Measurements from ENCODE around the gene DGLUCY.

Gene DGLUCY

DNA sequence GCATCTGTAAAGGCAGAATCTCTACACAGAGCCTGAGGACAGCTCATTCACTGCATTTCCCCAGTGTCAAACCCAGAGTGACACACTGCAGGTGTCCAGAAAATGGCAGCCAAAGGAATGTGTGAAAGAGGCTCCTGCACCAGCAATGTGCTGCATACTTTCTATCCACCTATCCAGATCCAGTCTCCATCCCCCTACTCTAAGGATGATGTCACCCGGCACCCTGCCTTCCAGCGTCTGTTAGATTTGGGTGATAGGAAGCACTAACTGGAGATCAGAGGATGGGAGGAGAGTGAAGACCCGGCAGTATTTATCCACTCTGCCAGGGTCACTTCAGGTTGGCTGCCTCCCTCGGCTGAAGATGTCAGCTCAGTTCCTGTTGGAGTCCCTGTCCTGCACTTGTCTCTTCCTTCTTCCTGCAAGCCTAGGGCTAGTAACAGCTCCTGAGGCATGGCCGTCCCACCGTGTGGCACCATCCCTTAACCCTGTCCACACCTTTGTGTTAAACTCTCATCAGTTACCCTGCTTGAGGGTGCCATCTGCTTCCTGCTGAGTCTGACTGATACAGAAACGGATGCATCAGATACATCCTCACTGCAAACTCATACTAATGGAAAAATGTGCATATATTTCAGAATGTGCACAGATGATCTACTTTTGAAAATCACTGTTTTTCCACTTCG is 143.6 kb downstream of the DGLUCY start:
- Histone ChIP-seq H3K4me2 (peak overlapping the region; percentile 13 to 62 (median 36); a peak in 21 of 22 replicates), H3K27me3 (peaks cover 6 to 28% (median 17%) of the 10 kb centered on the region in 11 experiments; a peak in 20 of 22 replicates), H3K9me3 (replicated peaks in 1 of 11) (0 out of 22 replicates have a peak, but pooled peaks cover 0 to 5% (median 0%) of the 10 kb centered on the region in 11 experiments), H3K4me3 (no peak overlapping the region), H3K9ac (no peak overlapping the region), H3K36me3 (no peaks in the 10 kb centered on the region), H3K27ac (no peak overlapping the region), H3K4me1 (peaks cover 29 to 62% (median 51%) of the 10 kb centered on the region in 10 experiments), H4K20me1 (peaks cover 0 to 5% (median 0%) of the 10 kb centered on the region in 11 experiments; a peak in 1 of 22 replicates)
- TF ChIP-seq Cebpa-rat (IDR thresholded peaks at IDR 0.05): no peak

GRCh38 chr14:91258011-91258618 is 144.2 kb downstream of the DGLUCY start:
- no peak overlapping the region for H3K27ac ChIP-seq
- peaks cover 0 to 5% (median 0%) of the 10 kb centered on the region in 11 experiments; a peak in 1 of 22 replicates for H4K20me1 ChIP-seq
- no peaks in the 10 kb centered on the region for H3K36me3 ChIP-seq
- peaks cover 24 to 55% (median 45%) of the 10 kb centered on the region in 10 experiments for H3K4me1 ChIP-seq
- peak overlapping the region; percentile 13 to 62 (median 36); a peak in 20 of 22 replicates for H3K4me2 ChIP-seq
- peaks cover 3 to 25% (median 13%) of the 10 kb centered on the region in 11 experiments; a peak in 21 of 22 replicates for H3K27me3 ChIP-seq
- no peak overlapping the region for H3K4me3 ChIP-seq
- H3K9ac ChIP-seq: no peak overlapping the region
- 0 out of 22 replicates have a peak, but pooled peaks cover 0 to 5% (median 0%) of the 10 kb centered on the region in 11 experiments for H3K9me3 ChIP-seq (replicated peaks in 1 of 11)
- no peak for TF ChIP-seq Cebpa-rat (IDR thresholded peaks at IDR 0.05)

GRCh38 chr14:91258876-91259275 is 145.0 kb downstream of the DGLUCY start:
- Histone ChIP-seq H3K4me2 (0 out of 22 replicates have a peak overlapping the region, but pooled peaks of 2 of the 11 experiments have one; percentile 25 to 29), H3K27me3 (peaks cover 10 to 25% (median 13%) of the 10 kb centered on the region in 11 experiments), H3K36me3 (no peaks in the 10 kb centered on the region), H3K9me3 (replicated peaks in 1 of 11) (0 out of 22 replicates have a peak, but pooled peaks cover 0 to 5% (median 0%) of the 10 kb centered on the region in 11 experiments), H4K20me1 (peaks cover 0 to 6% (median 0%) of the 10 kb centered on the region in 11 experiments; a peak in 4 of 22 replicates), H3K4me3 (no peak overlapping the region), H3K4me1 (peaks cover 19 to 48% (median 38%) of the 10 kb centered on the region in 10 experiments), H3K27ac (no peak overlapping the region), H3K9ac (no peak overlapping the region)
- no peak for TF ChIP-seq Cebpa-rat (IDR thresholded peaks at IDR 0.05)

- H4K20me1 ChIP-seq: peaks cover 0 to 17% (median 6%) of the 10 kb centered on the region in 11 experiments; a peak in 7 of 22 replicates
- peak overlapping the region in 5 of 11 experiments; percentile 29 to 43 (median 41); a peak in 10 of 22 replicates for H3K4me2 ChIP-seq
- 0 out of 22 replicates have a peak, but pooled peaks cover 0 to 5% (median 0%) of the 10 kb centered on the region in 11 experiments for H3K9me3 ChIP-seq (replicated peaks in 1 of 11)
- H3K27me3 ChIP-seq: peaks cover 32 to 40% (median 32%) of the 10 kb centered on the region in 11 experiments
- no peak overlapping the region for H3K9ac ChIP-seq
- no peak for TF ChIP-seq Cebpa-rat (IDR thresholded peaks at IDR 0.05)
- no peaks in the 10 kb centered on the region for H3K36me3 ChIP-seq
- H3K4me1 ChIP-seq: peaks cover 17 to 34% (median 23%) of the 10 kb centered on the region in 10 experiments; a peak in 19 of 20 replicates
- no peak overlapping the region for H3K4me3 ChIP-seq
- no peak overlapping the region for H3K27ac ChIP-seq
These were observed 147.2 kb downstream of the DGLUCY start for GRCh38 chr14:91261115-91261514.

DNA sequence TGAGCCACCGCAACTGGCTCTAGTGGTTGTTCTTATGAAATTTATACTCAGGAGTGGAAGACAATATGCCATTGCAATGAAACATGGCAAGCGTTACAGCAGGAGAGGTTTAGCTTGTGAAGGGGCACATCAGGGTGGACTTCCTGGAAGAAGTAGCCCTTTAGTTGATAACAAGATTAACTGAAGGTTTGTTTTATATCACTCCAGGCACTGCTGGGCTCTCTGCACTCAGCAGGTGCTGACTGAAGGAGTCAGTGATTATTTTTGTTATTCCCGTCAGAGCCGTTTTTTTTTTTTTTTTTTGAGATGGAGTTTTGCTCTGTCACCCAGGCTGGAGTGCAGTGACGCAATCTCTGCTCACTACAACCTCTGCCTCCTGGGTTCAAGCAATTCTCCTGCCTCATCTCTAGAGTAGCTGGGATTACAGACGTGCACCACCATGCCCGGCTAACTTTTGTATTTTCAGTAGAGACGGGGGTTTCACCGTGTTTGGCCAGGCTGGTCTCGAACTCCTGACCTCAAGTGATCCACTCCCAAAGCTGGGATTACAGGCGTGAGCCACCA is 148.2 kb downstream of the DGLUCY start:
- H4K20me1 ChIP-seq: peaks cover 0 to 17% (median 6%) of the 10 kb centered on the region in 11 experiments; a peak in 7 of 22 replicates
- no peaks in the 10 kb centered on the region for H3K36me3 ChIP-seq
- H3K27ac ChIP-seq: no peak overlapping the region
- H3K9me3 ChIP-seq (replicated peaks in 1 of 11): 0 out of 22 replicates have a peak, but pooled peaks cover 0 to 5% (median 0%) of the 10 kb centered on the region in 11 experiments
- no peak overlapping the region for H3K9ac ChIP-seq
- peak in 2 of 11 experiments; percentile 32 to 58; a peak in 3 of 22 replicates for TF ChIP-seq Cebpa-rat (IDR thresholded peaks at IDR 0.05)
- peaks cover 17 to 31% (median 22%) of the 10 kb centered on the region in 10 experiments; a peak in 19 of 20 replicates for H3K4me1 ChIP-seq
- peaks cover 32 to 40% (median 37%) of the 10 kb centered on the region in 11 experiments for H3K27me3 ChIP-seq
- H3K4me3 ChIP-seq: no peak overlapping the region
- no peak overlapping the region; a peak in 1 of 22 replicates for H3K4me2 ChIP-seq

DNA sequence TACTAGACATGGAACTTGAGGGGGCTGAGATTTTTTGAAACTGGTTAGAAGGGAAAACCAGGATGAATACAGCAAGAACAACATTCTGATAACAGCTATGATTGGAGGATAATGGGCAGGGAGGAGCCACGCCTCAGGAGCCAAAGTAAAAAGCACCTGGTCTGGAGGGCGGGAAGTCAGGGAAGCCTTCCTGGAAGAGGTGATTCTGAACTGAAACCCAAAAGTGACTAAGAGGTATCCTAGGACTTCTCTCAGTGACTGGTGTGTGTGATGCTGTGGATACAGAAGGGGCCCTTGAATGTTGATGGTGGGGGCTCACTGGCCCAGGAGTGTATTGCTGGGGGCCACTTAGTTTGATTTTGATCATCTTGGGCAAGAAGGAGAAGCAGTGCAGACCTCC is 149.5 kb downstream of the DGLUCY start:
- Histone ChIP-seq H4K20me1 (peaks cover 0 to 17% (median 6%) of the 10 kb centered on the region in 11 experiments; a peak in 7 of 22 replicates), H3K27ac (no peak overlapping the region), H3K27me3 (peaks cover 32 to 40% (median 37%) of the 10 kb centered on the region in 11 experiments), H3K4me2 (no peak overlapping the region), H3K4me1 (peaks cover 4 to 19% (median 10%) of the 10 kb centered on the region in 10 experiments; a peak in 18 of 20 replicates), H3K9me3 (replicated peaks in 1 of 11) (0 out of 22 replicates have a peak, but pooled peaks cover 0 to 5% (median 0%) of the 10 kb centered on the region in 11 experiments), H3K4me3 (no peak overlapping the region), H3K9ac (no peak overlapping the region), H3K36me3 (no peaks in the 10 kb centered on the region)
- no peak for TF ChIP-seq Cebpa-rat (IDR thresholded peaks at IDR 0.05)

DNA sequence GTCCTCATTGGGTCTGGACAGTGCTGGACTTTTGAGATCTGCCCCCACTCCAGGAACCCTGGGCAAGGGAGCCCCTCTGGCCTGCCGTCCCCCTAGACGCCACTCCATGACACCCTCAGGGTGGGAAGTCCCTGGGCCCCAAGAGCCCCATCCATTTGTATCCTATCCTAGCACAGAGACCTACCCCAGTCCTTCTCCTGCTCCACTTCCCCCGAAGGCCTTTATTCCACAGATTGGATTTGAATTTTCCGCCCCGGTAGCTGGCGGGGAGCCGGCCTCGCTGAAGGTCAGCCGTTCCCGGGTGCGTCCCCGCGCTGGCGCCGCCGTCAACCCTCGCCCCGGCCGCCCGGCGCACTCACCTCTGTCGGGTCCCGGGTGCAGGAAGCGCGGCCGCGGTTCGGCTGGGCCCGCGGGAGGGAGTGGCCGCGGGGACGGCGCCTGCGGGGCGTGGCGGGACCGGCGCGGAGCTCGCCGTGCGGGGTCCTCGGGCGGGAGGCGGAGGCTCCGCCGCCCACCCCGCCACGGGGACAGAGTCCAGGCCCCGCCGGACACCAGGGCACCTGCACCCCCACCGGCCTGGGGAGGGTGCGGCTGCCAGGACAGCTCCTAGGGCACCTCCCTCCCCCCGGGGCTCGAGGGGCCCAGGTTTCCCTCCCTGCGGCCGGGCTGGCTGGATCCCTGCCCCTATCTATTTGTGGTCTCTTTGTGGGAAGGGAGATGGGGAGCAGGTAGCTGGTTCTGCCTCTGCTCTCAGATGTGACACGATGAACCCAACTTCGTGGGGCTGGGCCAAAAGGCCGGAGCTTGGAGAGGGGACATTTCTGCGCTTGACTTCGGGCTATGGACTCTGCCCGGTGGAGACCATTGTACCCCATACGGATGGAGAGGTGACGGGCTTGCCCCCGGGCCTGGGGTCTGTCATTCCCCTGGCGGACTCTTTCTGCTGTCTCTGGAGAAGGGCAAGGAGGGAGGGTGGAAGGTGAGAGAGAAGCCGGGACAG is 150.6 kb downstream of the DGLUCY start:
- 0 out of 22 replicates have a peak, but pooled peaks cover 0 to 5% (median 0%) of the 10 kb centered on the region in 11 experiments for H3K9me3 ChIP-seq (replicated peaks in 1 of 11)
- peaks cover 0 to 3% (median 0%) of the 10 kb centered on the region in 11 experiments; a peak in 1 of 22 replicates for H3K36me3 ChIP-seq
- H3K9ac ChIP-seq: peak overlapping the region in 2 of 11 experiments; percentile 31 to 61; a peak in 1 of 22 replicates
- H3K4me3 ChIP-seq: peak overlapping the region in 3 of 10 experiments; percentile 22 to 43 (median 38); a peak in 4 of 20 replicates
- H3K27ac ChIP-seq: no peak overlapping the region
- H3K4me2 ChIP-seq: peak overlapping the region; percentile 14 to 75 (median 40); a peak in 17 of 22 replicates
- peaks cover 0 to 19% (median 6%) of the 10 kb centered on the region in 11 experiments; a peak in 7 of 22 replicates for H4K20me1 ChIP-seq
- H3K4me1 ChIP-seq: peaks cover 0 to 17% (median 7%) of the 10 kb centered on the region in 10 experiments; a peak in 13 of 20 replicates
- peaks cover 32 to 40% (median 37%) of the 10 kb centered on the region in 11 experiments for H3K27me3 ChIP-seq
- TF ChIP-seq Cebpa-rat (IDR thresholded peaks at IDR 0.05): no peak
